ENCODE measurements around the gene SPCS2.

Gene SPCS2

GRCh38 chr11:74948898-74949752 lies at the start of gene SPCS2, which contains the start of gene XRRA1:
Gene SPCS2, plus strand, starts transcription at chr11:74949266. Its CDS starts 20 bp downstream, at chr11:74949286.
Gene XRRA1, minus strand, starts transcription at chr11:74949091. Its CDS starts 8,213 bp downstream, at chr11:74940878.
- DNase-seq (ENCODE audit: low read depth, low spot score): peak; percentile 97

GRCh38 chr11:74902342-74902741 lies 46.7 kb upstream of the SPCS2 start:
- no peak for DNase-seq (ENCODE audit: low read depth, low spot score)

- no peak for DNase-seq (ENCODE audit: low read depth, low spot score)
These were observed 43.7 kb upstream of the SPCS2 start for GRCh38 chr11:74905326-74905725.

GRCh38 chr11:74909385-74909784 lies 39.7 kb upstream of the SPCS2 start:
- DNase-seq (ENCODE audit: low read depth, low spot score): no peak

- DNase-seq (ENCODE audit: low read depth, low spot score): no peak
These were observed 39.3 kb upstream of the SPCS2 start for GRCh38 chr11:74909812-74910211.

- DNase-seq (ENCODE audit: low read depth, low spot score): no peak
These were observed 25.9 kb upstream of the SPCS2 start for GRCh38 chr11:74923125-74923524.

- DNase-seq (ENCODE audit: low read depth, low spot score): no peak
These were observed 23.8 kb upstream of the SPCS2 start for GRCh38 chr11:74925281-74925680.

GRCh38 chr11:74926304-74927030 lies 22.6 kb upstream of the SPCS2 start:
- DNase-seq (ENCODE audit: low read depth, low spot score): no peak

- DNase-seq (ENCODE audit: low read depth, low spot score): no peak
These were observed 21.6 kb upstream of the SPCS2 start for GRCh38 chr11:74927496-74927895.

- peak; percentile 72 for DNase-seq (ENCODE audit: low read depth, low spot score)
These were observed 19.4 kb upstream of the SPCS2 start for GRCh38 chr11:74929431-74930363.

- DNase-seq (ENCODE audit: low read depth, low spot score): no peak
These were observed 16.9 kb upstream of the SPCS2 start for GRCh38 chr11:74932169-74932568.

- no peak for DNase-seq (ENCODE audit: low read depth, low spot score)
These were observed 16.3 kb upstream of the SPCS2 start for GRCh38 chr11:74932797-74933196.

GRCh38 chr11:74933765-74934164 lies 15.3 kb upstream of the SPCS2 start:
- DNase-seq (ENCODE audit: low read depth, low spot score): no peak

GRCh38 chr11:74935285-74935684 lies 13.8 kb upstream of the SPCS2 start:
- DNase-seq (ENCODE audit: low read depth, low spot score): no peak

GRCh38 chr11:74936087-74936486 lies 13.0 kb upstream of the SPCS2 start:
- DNase-seq (ENCODE audit: low read depth, low spot score): no peak

- no peak for DNase-seq (ENCODE audit: low read depth, low spot score)
These were observed 12.1 kb upstream of the SPCS2 start for GRCh38 chr11:74936976-74937375.

- no peak for DNase-seq (ENCODE audit: low read depth, low spot score)
These were observed 11.2 kb upstream of the SPCS2 start for GRCh38 chr11:74937696-74938475.

GRCh38 chr11:74941492-74941891 lies 7.6 kb upstream of the SPCS2 start:
- DNase-seq (ENCODE audit: low read depth, low spot score): no peak

- no peak for DNase-seq (ENCODE audit: low read depth, low spot score)
These were observed 6.8 kb upstream of the SPCS2 start for GRCh38 chr11:74942073-74942759.

- no peak for DNase-seq (ENCODE audit: low read depth, low spot score)
These were observed 544 bp upstream of the SPCS2 start for GRCh38 chr11:74948546-74948897.
